Retinal pigment epithelial cell (primary cell): Measurements from ENCODE around the gene CUL7.

Experiments used
- DNase-seq: peaks from one replicate; pipeline ENCODE4 v3.0.0-alpha.2; 2010; ENCODE audit warnings: low read depth
- H3K4me3 ChIP-seq: 2 replicates; pipeline ENCODE4 v1.5.1; 2011; ENCODE audit warnings: mild to moderate bottlenecking, low read length, control low read depth, moderate library complexity
- TF ChIP-seq, protein P1 (sequence below): conservative IDR thresholded peaks from 2 replicates; pipeline ENCODE4 v1.5.1; 2011; ENCODE audit warnings: low read depth, low read length, control low read depth, inconsistent platforms

CUL7 gene

DNA sequence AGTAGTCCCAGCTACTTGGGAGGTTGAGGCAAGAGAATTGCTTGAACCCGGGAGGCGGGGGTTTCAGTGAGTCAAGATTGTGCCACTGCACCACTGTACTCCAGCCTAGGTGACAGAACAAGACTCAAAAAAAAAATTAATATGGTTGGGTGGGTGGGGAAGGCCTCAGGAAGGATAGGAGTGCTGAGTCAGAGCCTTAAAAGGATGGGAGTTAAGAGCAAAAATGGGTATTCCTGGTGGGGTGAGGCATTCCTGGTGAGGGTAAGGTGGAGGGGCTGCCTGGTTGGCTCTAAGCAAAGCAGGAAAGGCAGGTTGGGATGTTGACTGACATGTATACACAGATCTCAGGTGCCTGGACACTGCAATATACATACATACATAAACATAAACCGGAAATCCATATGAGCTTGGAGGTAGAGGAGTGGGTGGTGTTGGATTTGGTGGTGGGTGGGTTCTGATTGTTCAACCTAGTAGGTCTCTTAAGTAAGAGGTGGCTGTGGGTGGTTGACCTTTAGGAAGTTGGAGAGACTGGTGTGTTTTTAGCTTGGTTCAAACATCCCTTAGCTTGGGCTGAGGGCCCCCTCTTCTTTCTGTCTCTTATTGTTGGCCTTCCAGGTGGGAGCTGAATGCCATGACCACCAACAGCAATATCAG is 33.5 kb downstream of the CUL7 start:
- no peak for DNase-seq
- H3K4me3 ChIP-seq: no peak overlapping the region
- TF ChIP-seq, protein P1, sequence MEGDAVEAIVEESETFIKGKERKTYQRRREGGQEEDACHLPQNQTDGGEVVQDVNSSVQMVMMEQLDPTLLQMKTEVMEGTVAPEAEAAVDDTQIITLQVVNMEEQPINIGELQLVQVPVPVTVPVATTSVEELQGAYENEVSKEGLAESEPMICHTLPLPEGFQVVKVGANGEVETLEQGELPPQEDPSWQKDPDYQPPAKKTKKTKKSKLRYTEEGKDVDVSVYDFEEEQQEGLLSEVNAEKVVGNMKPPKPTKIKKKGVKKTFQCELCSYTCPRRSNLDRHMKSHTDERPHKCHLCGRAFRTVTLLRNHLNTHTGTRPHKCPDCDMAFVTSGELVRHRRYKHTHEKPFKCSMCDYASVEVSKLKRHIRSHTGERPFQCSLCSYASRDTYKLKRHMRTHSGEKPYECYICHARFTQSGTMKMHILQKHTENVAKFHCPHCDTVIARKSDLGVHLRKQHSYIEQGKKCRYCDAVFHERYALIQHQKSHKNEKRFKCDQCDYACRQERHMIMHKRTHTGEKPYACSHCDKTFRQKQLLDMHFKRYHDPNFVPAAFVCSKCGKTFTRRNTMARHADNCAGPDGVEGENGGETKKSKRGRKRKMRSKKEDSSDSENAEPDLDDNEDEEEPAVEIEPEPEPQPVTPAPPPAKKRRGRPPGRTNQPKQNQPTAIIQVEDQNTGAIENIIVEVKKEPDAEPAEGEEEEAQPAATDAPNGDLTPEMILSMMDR: no peak

DNA sequence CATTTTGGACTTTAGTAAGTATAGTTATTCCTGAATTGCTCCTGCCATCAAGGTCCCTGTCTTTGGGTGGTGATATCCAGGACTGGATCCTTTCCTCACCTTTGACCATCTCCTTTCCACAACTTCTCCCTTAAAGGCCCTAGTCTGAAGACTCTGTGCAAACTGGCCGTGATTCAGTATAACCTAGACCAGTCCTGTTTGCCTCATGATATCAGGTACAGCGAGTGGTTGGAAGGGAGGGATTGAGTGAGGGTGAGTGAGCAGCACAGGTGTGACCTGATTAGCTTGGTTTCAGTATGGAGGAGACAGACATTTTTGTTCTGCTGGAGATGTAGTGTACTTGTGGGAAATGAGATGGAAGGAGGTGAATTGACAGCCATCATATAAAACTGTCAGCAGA is 34.5 kb downstream of the CUL7 start:
- no peak for DNase-seq
- TF ChIP-seq, protein P1: no peak
- H3K4me3 ChIP-seq: no peak overlapping the region

DNA sequence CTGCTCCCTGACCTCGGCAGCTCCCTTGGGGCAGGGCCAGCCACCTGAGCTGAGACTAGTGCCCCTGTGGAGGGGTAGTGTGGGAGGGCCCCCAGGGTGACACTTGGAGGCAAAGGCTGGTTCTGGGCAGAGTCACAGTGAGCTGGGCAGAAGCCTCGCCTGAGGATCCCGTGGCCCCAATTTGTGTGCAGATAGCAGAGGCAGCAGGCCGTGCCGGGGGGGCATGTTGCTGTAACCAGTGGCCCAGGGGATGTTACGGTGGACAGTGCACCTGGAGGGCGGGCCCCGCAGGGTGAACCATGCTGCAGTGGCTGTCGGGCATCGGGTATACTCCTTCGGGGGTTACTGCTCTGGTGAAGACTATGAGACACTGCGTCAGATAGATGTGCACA is 36.7 kb downstream of the CUL7 start:
- TF ChIP-seq, protein P1: no peak
- no peak overlapping the region for H3K4me3 ChIP-seq
- no peak for DNase-seq

DNA sequence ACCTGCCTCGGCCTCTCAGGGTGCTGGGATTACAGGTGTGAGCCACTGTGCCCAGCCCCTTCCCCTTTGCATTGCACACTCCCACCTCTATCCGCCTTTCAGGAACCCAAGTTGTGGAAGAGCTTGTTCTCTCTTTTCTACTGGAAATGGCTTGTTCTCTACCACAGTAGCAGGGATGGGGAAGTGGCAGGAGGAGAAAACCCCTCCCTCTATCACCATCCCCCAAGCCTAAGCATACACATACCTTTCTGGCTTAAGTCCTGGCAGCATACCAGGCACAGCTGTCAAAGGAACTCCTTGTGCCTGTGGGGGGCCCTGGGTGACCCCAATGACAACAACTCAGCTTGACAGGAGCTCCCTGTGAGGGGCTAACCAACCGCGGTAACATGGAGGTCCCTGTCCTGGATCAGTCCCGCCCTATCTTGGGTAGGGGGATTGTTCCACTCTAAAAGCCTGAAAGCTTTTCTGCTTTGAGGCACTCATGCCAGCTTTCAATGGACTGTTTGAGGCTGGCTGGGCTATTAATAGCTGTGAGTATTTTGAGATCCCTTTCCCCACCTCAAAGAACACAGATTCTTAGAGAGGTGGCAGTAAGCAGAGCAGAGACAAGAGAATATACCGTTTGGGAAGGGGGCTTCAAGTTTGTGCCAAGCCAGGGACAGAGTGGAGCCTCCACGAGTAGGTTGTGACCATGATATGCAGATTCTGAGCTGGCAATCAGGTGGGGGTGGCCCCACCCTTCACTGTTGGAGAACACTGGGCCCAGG is 37.3 kb downstream of the CUL7 start:
- TF ChIP-seq, protein P1: no peak
- no peak for DNase-seq
- H3K4me3 ChIP-seq: no peak overlapping the region

DNA sequence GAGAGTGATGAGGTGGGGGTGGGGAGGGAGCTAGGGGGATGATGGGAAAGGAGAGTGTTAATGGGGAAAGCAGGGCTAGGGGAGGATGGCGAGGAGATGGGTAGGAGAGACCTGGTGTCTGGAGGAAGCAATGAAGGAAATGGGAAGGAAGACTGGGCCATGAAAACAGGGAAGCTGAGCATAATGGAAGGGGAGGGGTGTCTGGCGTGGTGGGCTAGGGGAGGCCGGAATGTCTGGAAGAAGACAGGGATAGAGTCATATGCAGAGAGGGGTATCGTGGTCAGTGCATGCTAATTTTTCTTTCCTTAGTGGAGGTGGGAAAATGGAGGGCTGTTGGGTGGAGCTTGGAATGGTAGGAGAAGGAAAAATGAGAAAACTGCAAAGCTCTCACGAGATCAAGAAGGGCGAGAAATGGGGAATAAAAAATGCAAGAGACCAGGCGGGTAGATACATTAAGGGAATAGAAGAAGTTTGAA is 39.2 kb downstream of the CUL7 start:
- no peak for DNase-seq

DNA sequence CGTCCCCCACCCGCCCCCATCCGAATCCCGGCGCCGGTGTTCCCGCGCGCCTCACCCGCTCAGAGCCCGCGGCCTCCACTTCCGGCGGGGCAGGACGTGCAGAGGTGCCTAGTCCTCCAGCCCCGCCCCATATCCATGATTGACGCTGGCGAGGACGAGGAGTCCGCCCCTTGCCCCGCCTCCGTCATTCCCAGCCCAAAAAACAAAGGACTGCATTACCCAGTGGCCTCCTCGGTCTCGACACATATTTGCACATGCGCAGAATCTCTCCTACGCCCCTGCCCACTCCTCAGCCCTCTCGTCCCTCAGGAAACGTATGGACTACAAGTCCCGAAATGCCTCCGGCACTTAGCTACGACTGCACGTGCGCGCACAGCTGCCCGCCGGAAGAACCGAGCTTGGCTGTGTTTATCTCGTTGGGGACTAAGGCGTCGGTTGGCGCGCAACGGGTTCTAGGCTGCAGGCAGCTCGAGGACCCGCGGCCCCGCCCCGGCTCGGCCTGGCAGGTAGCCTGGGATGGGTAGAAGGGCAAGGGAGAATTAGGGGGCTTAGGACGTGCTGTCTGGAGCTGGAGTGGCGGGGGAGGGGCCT is 39.7 kb downstream of the CUL7 start, which contains the start of the genes KLHDC3 and MEA1:
TSS of gene KLHDC3 (plus strand) at position 407 of the 591 bp plus-strand sequence. CDS start 2,944 bp downstream, outside the sequence.
TSS of gene MEA1 (minus strand) at position 104 of the 591 bp plus-strand sequence. CDS start 133 bp downstream, outside the sequence.
- TF ChIP-seq, protein P1: no peak
- DNase-seq: peak; percentile 99
- peak within 1 kb of the TSS; percentile 94 for H3K4me3 ChIP-seq

More for the DNA sequence above, 39.2 kb downstream of the CUL7 start:
- TF ChIP-seq, protein P1: no peak
- peak overlapping the region; percentile 94 for H3K4me3 ChIP-seq
